ENCODE results near the gene PANK2. TPM values are rescaled to one million over a fixed set of nuclear protein-coding genes. Genes with fewer than 3 reads are reported as not detected.

PANK2 gene
- total RNA-seq, 2 experiments from 2014 or later = 76.6 to 80.1 TPM

GRCh38 chr20:3915691-3916090, 26.5 kb downstream of the PANK2 start:
- ATAC-seq (ENCODE audit: low read depth) (no peak), DNase-seq (no peak)
- peaks cover 49% of the 10 kb centered on the region for H3K36me3 Mint-ChIP-seq
- H3K4me3 Mint-ChIP-seq = no peak overlapping the region
- POLR2A ChIA-PET = no interaction called here
- peaks cover 13% of the 10 kb centered on the region for H3K4me1 Mint-ChIP-seq
- H3K9me3 Mint-ChIP-seq = no peaks in the 10 kb centered on the region
- H3K27me3 Mint-ChIP-seq = no peaks in the 10 kb centered on the region
- no peak overlapping the region for H3K27ac Mint-ChIP-seq

- H3K27me3 Mint-ChIP-seq = no peaks in the 10 kb centered on the region
- H3K9me3 Mint-ChIP-seq = no peaks in the 10 kb centered on the region
- no peak overlapping the region for H3K4me3 Mint-ChIP-seq
- POLR2A ChIA-PET = interaction anchor here (0.6 kb wide), 1 partner anchor 71 kb away, joined by 4 read pairs; no protein-coding TSS in a partner anchor
- H3K4me1 Mint-ChIP-seq = peaks cover 15% of the 10 kb centered on the region
- no peak for ATAC-seq (ENCODE audit: low read depth)
- peaks cover 51% of the 10 kb centered on the region for H3K36me3 Mint-ChIP-seq
- no peak overlapping the region for H3K27ac Mint-ChIP-seq
- no peak for DNase-seq
Measured at GRCh38 chr20:3916364-3916763, 27.2 kb downstream of the PANK2 start.

GRCh38 chr20:3919352-3919751, 30.2 kb downstream of the PANK2 start:
- peaks cover 27% of the 10 kb centered on the region for H3K4me1 Mint-ChIP-seq
- ATAC-seq (ENCODE audit: low read depth) (no peak), DNase-seq (no peak)
- POLR2A ChIA-PET = interaction anchor here (0.8 to 1.2 kb wide), 2 partner anchors 9 to 146 kb away, joined by 3 to 4 read pairs; no protein-coding TSS in a partner anchor
- H3K9me3 Mint-ChIP-seq = no peaks in the 10 kb centered on the region
- H3K27ac Mint-ChIP-seq = peak overlapping the region; percentile 24
- no peaks in the 10 kb centered on the region for H3K27me3 Mint-ChIP-seq
- H3K4me3 Mint-ChIP-seq = no peak overlapping the region
- peaks cover 35% of the 10 kb centered on the region for H3K36me3 Mint-ChIP-seq

GRCh38 chr20:3922223-3922982, 33.2 kb downstream of the PANK2 start:
- Mint-ChIP-seq H3K36me3 (peaks cover 26% of the 10 kb centered on the region), H3K27ac (peak overlapping the region; percentile 56), H3K4me1 (peaks cover 33% of the 10 kb centered on the region), H3K9me3 (no peaks in the 10 kb centered on the region), H3K4me3 (no peak overlapping the region), H3K27me3 (no peaks in the 10 kb centered on the region)
- POLR2A ChIA-PET = interaction anchor here (0.6 kb wide), 1 partner anchor 24 kb away, joined by 4 read pairs; no protein-coding TSS in a partner anchor
- DNase-seq (no peak), ATAC-seq (ENCODE audit: low read depth) (no peak)

GRCh38 chr20:3922983-3923339, 33.8 kb downstream of the PANK2 start:
- Mint-ChIP-seq H3K27ac (no peak overlapping the region), H3K4me3 (no peak overlapping the region), H3K27me3 (no peaks in the 10 kb centered on the region), H3K4me1 (peaks cover 34% of the 10 kb centered on the region), H3K36me3 (peaks cover 26% of the 10 kb centered on the region), H3K9me3 (no peaks in the 10 kb centered on the region)
- POLR2A ChIA-PET = interaction anchor here (0.6 kb wide), 1 partner anchor 24 kb away, joined by 4 read pairs; no protein-coding TSS in a partner anchor
- ATAC-seq (ENCODE audit: low read depth) (no peak), DNase-seq (no peak)

- ATAC-seq (ENCODE audit: low read depth) (no peak), DNase-seq (no peak)
- Mint-ChIP-seq H3K4me3 (no peak overlapping the region), H3K4me1 (peaks cover 37% of the 10 kb centered on the region), H3K36me3 (peaks cover 24% of the 10 kb centered on the region), H3K27ac (peak overlapping the region; percentile 23), H3K27me3 (no peaks in the 10 kb centered on the region), H3K9me3 (no peaks in the 10 kb centered on the region)
- POLR2A ChIA-PET = no interaction called here
Measured at GRCh38 chr20:3923818-3924217, 34.6 kb downstream of the PANK2 start.

- no peak overlapping the region for H3K27ac Mint-ChIP-seq
- POLR2A ChIA-PET = interaction anchor here (1.2 kb wide), 1 partner anchor 9 kb away, joined by 3 read pairs; no protein-coding TSS in a partner anchor
Measured at GRCh38 chr20:3924304-3925112, 35.3 kb downstream of the PANK2 start.

GRCh38 chr20:3925113-3925695, 36.0 kb downstream of the PANK2 start:
- DNase-seq (no peak), ATAC-seq (ENCODE audit: low read depth) (no peak)
- H3K27ac Mint-ChIP-seq = no peak overlapping the region
- H3K4me1 Mint-ChIP-seq = peaks cover 39% of the 10 kb centered on the region
- no peaks in the 10 kb centered on the region for H3K9me3 Mint-ChIP-seq
- H3K27me3 Mint-ChIP-seq = no peaks in the 10 kb centered on the region
- POLR2A ChIA-PET = interaction anchor here (1.2 kb wide), 1 partner anchor 9 kb away, joined by 3 read pairs; no protein-coding TSS in a partner anchor
- no peak overlapping the region for H3K4me3 Mint-ChIP-seq
- peaks cover 20% of the 10 kb centered on the region for H3K36me3 Mint-ChIP-seq

More at GRCh38 chr20:3924304-3925112, 35.3 kb downstream of the PANK2 start:
- ATAC-seq (ENCODE audit: low read depth) (no peak), DNase-seq (no peak)
- Mint-ChIP-seq H3K4me1 (peaks cover 39% of the 10 kb centered on the region), H3K27me3 (no peaks in the 10 kb centered on the region), H3K4me3 (no peak overlapping the region), H3K36me3 (peaks cover 20% of the 10 kb centered on the region), H3K9me3 (no peaks in the 10 kb centered on the region)

- no peaks in the 10 kb centered on the region for H3K27me3 Mint-ChIP-seq
- H3K36me3 Mint-ChIP-seq = peaks cover 20% of the 10 kb centered on the region
- DNase-seq (no peak), ATAC-seq (ENCODE audit: low read depth) (no peak)
- no peaks in the 10 kb centered on the region for H3K9me3 Mint-ChIP-seq
- POLR2A ChIA-PET = interaction anchor here (0.7 kb wide), 1 partner anchor 90 kb away, joined by 3 read pairs; no protein-coding TSS in a partner anchor
- H3K4me3 Mint-ChIP-seq = no peak overlapping the region
- H3K27ac Mint-ChIP-seq = peak overlapping the region; percentile 21
- H3K4me1 Mint-ChIP-seq = peaks cover 39% of the 10 kb centered on the region
Measured at GRCh38 chr20:3925899-3926638, 36.9 kb downstream of the PANK2 start.

- POLR2A ChIA-PET = interaction anchor here (0.6 to 1.2 kb wide), 2 partner anchors 9 to 25 kb away, joined by 3 to 4 read pairs; no protein-coding TSS in a partner anchor
- no peak overlapping the region for H3K4me3 Mint-ChIP-seq
- ATAC-seq (ENCODE audit: low read depth) (no peak), DNase-seq (no peak)
- H3K27me3 Mint-ChIP-seq = no peaks in the 10 kb centered on the region
- H3K4me1 Mint-ChIP-seq = peaks cover 35% of the 10 kb centered on the region
- peak overlapping the region; percentile 63 for H3K27ac Mint-ChIP-seq
- H3K9me3 Mint-ChIP-seq = no peaks in the 10 kb centered on the region
- H3K36me3 Mint-ChIP-seq = peaks cover 15% of the 10 kb centered on the region
Measured at GRCh38 chr20:3927486-3928291, 38.5 kb downstream of the PANK2 start.

GRCh38 chr20:3929713-3930060, 40.5 kb downstream of the PANK2 start:
- H3K4me1 Mint-ChIP-seq = peaks cover 34% of the 10 kb centered on the region
- POLR2A ChIA-PET = interaction anchor here (0.9 kb wide), 1 partner anchor 153 kb away, joined by 4 read pairs; no protein-coding TSS in a partner anchor
- ATAC-seq (ENCODE audit: low read depth) = no peak
- H3K27me3 Mint-ChIP-seq = no peaks in the 10 kb centered on the region
- H3K27ac Mint-ChIP-seq = peak overlapping the region; percentile 40
- H3K9me3 Mint-ChIP-seq = no peaks in the 10 kb centered on the region
- H3K4me3 Mint-ChIP-seq = no peak overlapping the region
- H3K36me3 Mint-ChIP-seq = peaks cover 18% of the 10 kb centered on the region
- DNase-seq = no peak
